Lower lobe of right lung (tissue), 2 donors: ENCODE results near the gene VEGFA. TPM values are rescaled to one million over a fixed set of nuclear protein-coding genes. Genes with fewer than 3 reads are reported as not detected.

ENCODE experiments used
- ATAC-seq, 2 donors: fragments of 200-7000 bp; cut with Tn5 transposase; one replicate each; pipeline ENCODE4 v1.9.1; 2020 to 2022; ENCODE audit warnings: mild to moderate bottlenecking in 2 of 2, moderate library complexity in 2 of 2
- DNase-seq: peaks from one replicate; pipeline ENCODE4 v3.0.0-alpha.2; 2020
- H3K27ac ChIP-seq: fragments of 200-600 bp; one replicate; pipeline ENCODE4 v1.8.0; 2022
- H3K27me3 ChIP-seq: fragments of 200-600 bp; one replicate; pipeline ENCODE4 v1.8.0; 2022; ENCODE audit warnings: low read depth
- H3K36me3 ChIP-seq: fragments of 200-600 bp; one replicate; pipeline ENCODE4 v1.8.0; 2022; ENCODE audit warnings: mild to moderate bottlenecking
- H3K4me1 ChIP-seq: fragments of 200-600 bp; one replicate; pipeline ENCODE4 v1.8.0; 2022
- H3K4me3 ChIP-seq: fragments of 200-600 bp; one replicate; pipeline ENCODE4 v1.8.0; 2022; ENCODE audit warnings: mild to moderate bottlenecking
- H3K9me3 ChIP-seq: fragments of 200-600 bp; one replicate; pipeline ENCODE4 v1.8.0; 2022
- intact Hi-C: fragments of 100-400 bp; cut with DNase I; formaldehyde crosslinking; loops from one replicate; pipeline ENCODE4 v1.11.0; 2022
- total RNA-seq: library from RNA; stranded (reverse); fragmentation: NEBNext Ultra II Directional; extraction: Animal tissue kit (Norgen Biotek cat#: 25700); gene quantifications from one replicate; pipeline ENCODE4 v1.2.1, GENCODE V29; 2021
- TF ChIP-seq, protein P1 (sequence below): fragments of 200-600 bp; IDR thresholded peaks from one replicate; pipeline ENCODE4 v1.8.0; 2022; ENCODE audit warnings: antibody characterized with exemption, mild to moderate bottlenecking
- donor health status: DM: no; HTN: yes; CAD: no; lungs with severe emphysema.

VEGFA gene
- total RNA-seq, 1 donor from 2014 or later: 196 TPM

DNA sequence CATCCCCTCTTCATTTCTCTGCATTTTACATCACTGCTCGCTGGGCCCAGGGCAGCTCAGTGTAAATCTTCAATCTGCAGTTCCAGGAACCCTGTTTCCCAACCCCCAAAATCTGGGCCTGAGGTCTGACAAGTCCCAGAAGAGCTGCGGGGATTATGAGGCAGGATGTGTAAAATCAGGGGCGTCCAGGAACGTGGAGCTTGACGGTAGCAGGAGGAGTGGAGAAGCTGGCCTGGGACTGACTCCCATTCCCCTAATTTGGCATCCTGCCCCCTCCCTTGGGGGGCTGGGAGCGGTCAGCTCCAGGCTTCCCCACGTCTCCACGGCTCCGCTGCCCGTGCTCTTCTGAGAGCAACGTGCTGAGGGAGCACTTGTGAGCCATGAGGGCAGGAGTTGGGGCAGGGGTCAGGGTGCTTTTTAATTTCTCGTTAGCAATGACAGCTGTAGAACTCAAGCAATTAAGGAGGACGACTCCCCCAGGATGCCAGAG lies 23.4 kb upstream of the VEGFA start:
- no peak for DNase-seq
- no peak for ATAC-seq
- no peaks in the 10 kb centered on the region for H3K4me1 ChIP-seq
- H3K4me3 ChIP-seq: no peak overlapping the region
- H3K9me3 ChIP-seq: no peaks in the 10 kb centered on the region
- H3K27me3 ChIP-seq: no peaks in the 10 kb centered on the region
- intact Hi-C loops: no loop called here
- H3K27ac ChIP-seq: no peak overlapping the region
- H3K36me3 ChIP-seq: no peaks in the 10 kb centered on the region
- TF ChIP-seq, protein P1, sequence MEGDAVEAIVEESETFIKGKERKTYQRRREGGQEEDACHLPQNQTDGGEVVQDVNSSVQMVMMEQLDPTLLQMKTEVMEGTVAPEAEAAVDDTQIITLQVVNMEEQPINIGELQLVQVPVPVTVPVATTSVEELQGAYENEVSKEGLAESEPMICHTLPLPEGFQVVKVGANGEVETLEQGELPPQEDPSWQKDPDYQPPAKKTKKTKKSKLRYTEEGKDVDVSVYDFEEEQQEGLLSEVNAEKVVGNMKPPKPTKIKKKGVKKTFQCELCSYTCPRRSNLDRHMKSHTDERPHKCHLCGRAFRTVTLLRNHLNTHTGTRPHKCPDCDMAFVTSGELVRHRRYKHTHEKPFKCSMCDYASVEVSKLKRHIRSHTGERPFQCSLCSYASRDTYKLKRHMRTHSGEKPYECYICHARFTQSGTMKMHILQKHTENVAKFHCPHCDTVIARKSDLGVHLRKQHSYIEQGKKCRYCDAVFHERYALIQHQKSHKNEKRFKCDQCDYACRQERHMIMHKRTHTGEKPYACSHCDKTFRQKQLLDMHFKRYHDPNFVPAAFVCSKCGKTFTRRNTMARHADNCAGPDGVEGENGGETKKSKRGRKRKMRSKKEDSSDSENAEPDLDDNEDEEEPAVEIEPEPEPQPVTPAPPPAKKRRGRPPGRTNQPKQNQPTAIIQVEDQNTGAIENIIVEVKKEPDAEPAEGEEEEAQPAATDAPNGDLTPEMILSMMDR: no peak

DNA sequence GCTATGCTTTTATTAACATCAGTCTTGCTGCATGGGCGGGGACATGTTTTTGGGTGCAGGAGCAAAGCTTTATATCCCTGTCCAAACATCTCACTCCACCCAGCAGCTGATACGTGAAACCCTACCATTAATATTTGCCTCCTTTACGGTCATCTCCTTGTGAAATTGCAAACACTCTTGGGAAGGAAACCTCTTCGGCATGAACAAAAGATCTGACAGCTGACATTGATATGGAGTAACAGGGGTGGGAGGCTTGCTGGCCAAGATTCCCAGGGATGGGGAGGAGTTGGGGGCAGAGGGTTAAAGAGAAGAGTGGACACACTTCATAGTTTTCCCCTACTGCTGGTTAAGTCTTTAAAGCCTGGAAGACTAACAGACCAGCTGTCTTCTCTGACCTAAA lies 22.2 kb upstream of the VEGFA start:
- DNase-seq (no peak), ATAC-seq (no peak)
- Histone ChIP-seq H3K4me1 (no peaks in the 10 kb centered on the region), H3K27ac (no peak overlapping the region), H3K9me3 (no peaks in the 10 kb centered on the region), H3K4me3 (no peak overlapping the region), H3K27me3 (no peaks in the 10 kb centered on the region), H3K36me3 (no peaks in the 10 kb centered on the region)
- TF ChIP-seq, protein P1: no peak
- intact Hi-C loops: no loop called here

DNA sequence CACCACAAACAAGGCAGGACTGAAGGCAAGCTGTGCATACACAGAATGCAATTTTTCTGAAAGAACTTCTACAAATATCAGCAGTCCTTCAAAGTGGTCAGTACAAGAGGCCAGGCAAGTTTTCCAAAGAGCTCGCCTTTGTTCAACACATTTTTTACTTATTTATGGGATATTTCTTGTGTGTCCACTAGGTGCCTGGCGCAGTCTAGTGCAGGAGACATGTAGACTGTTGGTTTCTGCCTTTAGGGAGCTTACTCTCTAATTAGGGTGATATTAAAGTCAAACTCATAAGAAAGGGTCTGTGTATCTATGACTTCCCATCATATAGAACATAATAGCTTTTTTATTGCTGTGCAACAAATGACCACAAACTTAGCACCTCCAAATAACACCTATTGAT lies 21.2 kb upstream of the VEGFA start:
- no peak overlapping the region for H3K4me3 ChIP-seq
- no peaks in the 10 kb centered on the region for H3K36me3 ChIP-seq
- no peak overlapping the region for H3K27ac ChIP-seq
- intact Hi-C loops: no loop called here
- no peaks in the 10 kb centered on the region for H3K9me3 ChIP-seq
- ATAC-seq (no peak), DNase-seq (no peak)
- H3K27me3 ChIP-seq: no peaks in the 10 kb centered on the region
- TF ChIP-seq, protein P1: no peak
- no peaks in the 10 kb centered on the region for H3K4me1 ChIP-seq

DNA sequence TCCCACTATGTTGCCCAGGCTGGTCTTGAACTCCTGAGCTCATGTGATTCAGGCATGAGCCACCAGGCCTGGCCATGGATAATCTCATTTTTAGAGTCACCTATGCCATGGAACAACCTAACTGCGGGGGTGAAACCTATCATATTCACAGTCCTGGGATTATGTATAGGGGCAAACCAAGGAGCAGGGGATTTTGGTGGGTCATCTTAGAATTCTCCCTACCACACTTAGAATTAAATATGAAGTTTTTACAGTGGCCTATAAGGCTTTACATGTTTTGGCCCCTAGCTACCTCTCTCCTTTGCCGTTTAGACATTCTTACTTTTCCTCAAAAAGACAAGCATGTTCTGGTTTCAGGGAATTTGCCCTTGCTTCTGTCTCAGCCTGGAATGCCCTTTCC lies 20.6 kb upstream of the VEGFA start:
- TF ChIP-seq, protein P1: no peak
- ATAC-seq (no peak), DNase-seq (no peak)
- H3K27me3 ChIP-seq: no peaks in the 10 kb centered on the region
- H3K9me3 ChIP-seq: no peaks in the 10 kb centered on the region
- H3K36me3 ChIP-seq: no peaks in the 10 kb centered on the region
- H3K27ac ChIP-seq: no peak overlapping the region
- H3K4me1 ChIP-seq: no peaks in the 10 kb centered on the region
- no peak overlapping the region for H3K4me3 ChIP-seq
- intact Hi-C loops: no loop called here

DNA sequence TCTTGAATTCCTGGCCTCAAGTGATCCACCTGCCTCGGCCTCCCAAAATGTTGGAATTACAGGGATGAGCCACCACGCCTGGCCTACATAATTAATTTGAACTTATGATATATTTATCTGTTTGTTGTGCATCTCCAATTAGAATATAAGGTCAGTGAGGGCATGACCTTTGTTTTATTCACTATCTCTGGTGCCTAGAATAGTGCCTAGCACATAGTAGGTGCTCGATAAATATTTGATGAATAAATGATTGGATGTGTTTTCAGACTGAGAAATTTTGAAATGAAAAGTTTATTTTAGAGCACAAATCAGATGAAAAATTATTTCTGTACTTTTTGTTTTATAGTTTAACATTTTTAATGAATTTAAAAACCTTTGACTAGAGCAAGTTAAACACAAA lies 19.4 kb upstream of the VEGFA start:
- intact Hi-C loops: no loop called here
- TF ChIP-seq, protein P1: no peak
- ATAC-seq: no peak
- no peaks in the 10 kb centered on the region for H3K9me3 ChIP-seq
- no peak overlapping the region for H3K27ac ChIP-seq
- DNase-seq: no peak
- H3K27me3 ChIP-seq: no peaks in the 10 kb centered on the region
- H3K36me3 ChIP-seq: no peaks in the 10 kb centered on the region
- H3K4me3 ChIP-seq: no peak overlapping the region
- no peaks in the 10 kb centered on the region for H3K4me1 ChIP-seq
